Prostate gland (tissue), 2 donors: ENCODE data around the gene MRPL58.

Experiments used
- POLR2A ChIP-seq: fragments of 450-650 bp; IDR thresholded peaks from one replicate; pipeline ENCODE4 v1.6.1; 2016; ENCODE audit warnings: antibody characterized with exemption, mild to moderate bottlenecking
- TF ChIP-seq, protein P1 (sequence below), 4 experiments: fragments of 200-600 bp in 2 of 4; fragments of 450-650 bp in 2 of 4; sonication (generic) in 2 of 4; IDR thresholded peaks; 1 replicate in 3 of 4; 2 replicates in 1 of 4; pipeline ENCODE4 v1.5.1; 2016 to 2019; ENCODE audit warnings: antibody characterized with exemption in 4 of 4, mild to moderate bottlenecking in 2 of 4, moderate library complexity in 2 of 4

DNA sequence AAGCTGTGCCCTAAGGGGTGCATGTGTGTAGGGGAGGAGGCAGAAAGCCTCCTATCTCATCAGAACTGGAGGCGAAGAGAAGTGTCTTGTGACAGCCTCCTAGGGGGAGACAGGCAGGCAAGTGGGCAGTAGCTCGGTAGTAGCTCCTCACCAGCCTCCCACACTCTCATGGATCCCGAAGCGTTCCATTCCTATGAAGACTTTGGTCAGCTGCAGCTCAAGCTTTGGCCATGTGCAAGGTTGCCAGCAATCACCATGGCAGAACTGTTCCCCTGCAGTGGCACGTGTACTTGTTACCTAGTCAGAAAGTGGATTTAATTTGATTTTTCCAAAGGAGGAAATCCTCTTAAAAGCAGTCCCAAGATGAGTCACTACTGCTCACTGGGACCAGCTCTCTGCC, 6.7 kb downstream of the MRPL58 start:
- TF ChIP-seq, protein P1, sequence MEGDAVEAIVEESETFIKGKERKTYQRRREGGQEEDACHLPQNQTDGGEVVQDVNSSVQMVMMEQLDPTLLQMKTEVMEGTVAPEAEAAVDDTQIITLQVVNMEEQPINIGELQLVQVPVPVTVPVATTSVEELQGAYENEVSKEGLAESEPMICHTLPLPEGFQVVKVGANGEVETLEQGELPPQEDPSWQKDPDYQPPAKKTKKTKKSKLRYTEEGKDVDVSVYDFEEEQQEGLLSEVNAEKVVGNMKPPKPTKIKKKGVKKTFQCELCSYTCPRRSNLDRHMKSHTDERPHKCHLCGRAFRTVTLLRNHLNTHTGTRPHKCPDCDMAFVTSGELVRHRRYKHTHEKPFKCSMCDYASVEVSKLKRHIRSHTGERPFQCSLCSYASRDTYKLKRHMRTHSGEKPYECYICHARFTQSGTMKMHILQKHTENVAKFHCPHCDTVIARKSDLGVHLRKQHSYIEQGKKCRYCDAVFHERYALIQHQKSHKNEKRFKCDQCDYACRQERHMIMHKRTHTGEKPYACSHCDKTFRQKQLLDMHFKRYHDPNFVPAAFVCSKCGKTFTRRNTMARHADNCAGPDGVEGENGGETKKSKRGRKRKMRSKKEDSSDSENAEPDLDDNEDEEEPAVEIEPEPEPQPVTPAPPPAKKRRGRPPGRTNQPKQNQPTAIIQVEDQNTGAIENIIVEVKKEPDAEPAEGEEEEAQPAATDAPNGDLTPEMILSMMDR (IDR thresholded peaks at IDR 0.05) = no peak
- TF ChIP-seq POLR2A = no peak
